SK-N-SH treated with all-trans-retinoic acid at 6 μM for 48 hours (cell line): ENCODE results near the gene UST.

ENCODE experiments used
- ATAC-seq: fragments of 200-7000 bp; cut with Tn5 transposase; 3 replicates; pipeline ENCODE4 v1.9.1; 2020; ENCODE audit warnings: mild to moderate bottlenecking, moderate library complexity
- ARNTL ChIP-seq: fragments of 450-650 bp; formaldehyde crosslinking; IDR thresholded peaks from 2 replicates; pipeline ENCODE4 v1.5.0; 2020; ENCODE audit warnings: low read depth, mild to moderate bottlenecking, moderate library complexity, borderline replicate concordance
- BACH2 ChIP-seq: fragments of 250-450 bp; sonication (Bioruptor Pico); IDR thresholded peaks from 2 replicates; pipeline ENCODE4 v1.9.0; 2021; ENCODE audit warnings: mild to moderate bottlenecking, borderline replicate concordance
- CREB5 ChIP-seq: fragments of 250-450 bp; sonication (Bioruptor Pico); IDR thresholded peaks from 2 replicates; pipeline ENCODE4 v1.5.1; 2020; ENCODE audit warnings: low read depth, mild to moderate bottlenecking, moderate library complexity
- CSDC2 ChIP-seq: fragments of 250-450 bp; sonication (Bioruptor Pico); IDR thresholded peaks from 2 replicates; pipeline ENCODE4 v1.5.0; 2020; ENCODE audit warnings: mild to moderate bottlenecking, moderate library complexity
- CSRNP3 ChIP-seq: fragments of 250-450 bp; sonication (Bioruptor Pico); IDR thresholded peaks from 2 replicates; pipeline ENCODE4 v1.5.1; 2021; ENCODE audit warnings: mild to moderate bottlenecking, moderate library complexity
- ESRRG ChIP-seq: fragments of 250-450 bp; sonication (Bioruptor Pico); IDR thresholded peaks from 2 replicates; pipeline ENCODE4 v1.6.1; 2021; ENCODE audit warnings: mild to moderate bottlenecking
- ISL1 ChIP-seq: fragments of 250-450 bp; sonication (Bioruptor Pico); IDR thresholded peaks from 2 replicates; pipeline ENCODE4 v2.1.2; 2022; ENCODE audit warnings: mild to moderate bottlenecking, moderate library complexity
- OSR1 ChIP-seq: fragments of 250-450 bp; sonication (Bioruptor Pico); IDR thresholded peaks from 2 replicates; pipeline ENCODE4 v1.8.0; 2022; ENCODE audit warnings: moderate library complexity, mild to moderate bottlenecking, inconsistent platforms
- PATZ1 ChIP-seq: fragments of 250-450 bp; sonication (Bioruptor Pico); IDR thresholded peaks from 2 replicates; pipeline ENCODE4 v1.8.0; 2020; ENCODE audit warnings: mild to moderate bottlenecking, moderate library complexity, borderline replicate concordance
- POU6F1 ChIP-seq: fragments of 250-450 bp; sonication (Bioruptor Pico); IDR thresholded peaks from 2 replicates; pipeline ENCODE4 v1.8.0; 2021; ENCODE audit warnings: low read depth, mild to moderate bottlenecking, moderate library complexity, borderline replicate concordance
- PPARA ChIP-seq: fragments of 250-450 bp; sonication (Bioruptor Pico); IDR thresholded peaks from 2 replicates; pipeline ENCODE4 v1.5.0; 2020; ENCODE audit warnings: mild to moderate bottlenecking, borderline replicate concordance
- RARB ChIP-seq: fragments of 250-450 bp; sonication (Bioruptor Pico); IDR thresholded peaks from 2 replicates; pipeline ENCODE4 v1.8.0; 2021; ENCODE audit warnings: mild to moderate bottlenecking, moderate library complexity
- SNAI2 ChIP-seq: fragments of 250-450 bp; sonication (Bioruptor Pico); IDR thresholded peaks from 2 replicates; pipeline ENCODE4 v1.5.0; 2020; ENCODE audit warnings: mild to moderate bottlenecking, moderate library complexity
- TCF4 ChIP-seq: fragments of 250-450 bp; sonication (Bioruptor Pico); IDR thresholded peaks from 2 replicates; pipeline ENCODE4 v1.8.0; 2021; ENCODE audit warnings: mild to moderate bottlenecking, moderate library complexity, borderline replicate concordance
- TSHZ2 ChIP-seq: fragments of 250-450 bp; sonication (Bioruptor Pico); IDR thresholded peaks from 2 replicates; pipeline ENCODE4 v1.5.0; 2020; ENCODE audit warnings: mild to moderate bottlenecking, moderate library complexity
- ZC3H10 ChIP-seq: fragments of 250-450 bp; sonication (Bioruptor Pico); IDR thresholded peaks from 2 replicates; pipeline ENCODE4 v1.5.1; 2021; ENCODE audit warnings: mild to moderate bottlenecking, moderate library complexity
- ZFP3 ChIP-seq: fragments of 250-450 bp; sonication (Bioruptor Pico); IDR thresholded peaks from 2 replicates; pipeline ENCODE4 v1.5.0; 2020; ENCODE audit warnings: mild to moderate bottlenecking, moderate library complexity
- ZFP30 ChIP-seq: fragments of 450-650 bp; formaldehyde crosslinking; IDR thresholded peaks from 2 replicates; pipeline ENCODE4 v1.5.0; 2022; ENCODE audit warnings: mild to moderate bottlenecking, moderate library complexity
- ZNF70 ChIP-seq: fragments of 450-650 bp; formaldehyde crosslinking; IDR thresholded peaks from 2 replicates; pipeline ENCODE4 v1.5.0; 2020; ENCODE audit warnings: mild to moderate bottlenecking, moderate library complexity
- ZNF8 ChIP-seq: fragments of 450-650 bp; formaldehyde crosslinking; IDR thresholded peaks from 2 replicates; pipeline ENCODE4 v1.5.0; 2020; ENCODE audit warnings: mild to moderate bottlenecking, moderate library complexity

Gene UST

GRCh38 chr6:148972481-148972880 is 225.7 kb downstream of the UST start (continued):
- TF ChIP-seq ZNF8 (CRISPR knock-in tag) (no peak), CREB5 (CRISPR knock-in tag) (no peak), CSDC2 (CRISPR knock-in tag) (no peak), ARNTL (CRISPR knock-in tag) (no peak)

- peak; percentile 83 for ATAC-seq
- TF ChIP-seq ISL1 (CRISPR knock-in tag): no peak
- no peak for TF ChIP-seq ZNF8 (CRISPR knock-in tag)
- TF ChIP-seq CSRNP3 (CRISPR knock-in tag): no peak
- no peak for TF ChIP-seq CREB5 (CRISPR knock-in tag)
- no peak for TF ChIP-seq BACH2 (CRISPR knock-in tag)
- TF ChIP-seq OSR1 (CRISPR knock-in tag): no peak
- no peak for TF ChIP-seq CSDC2 (CRISPR knock-in tag)
- TF ChIP-seq ZFP3 (CRISPR knock-in tag): no peak
- TF ChIP-seq ARNTL (CRISPR knock-in tag): no peak
- TF ChIP-seq RARB: no peak
- no peak for TF ChIP-seq ZC3H10 (CRISPR knock-in tag)
- no peak for TF ChIP-seq TCF4 (CRISPR knock-in tag)
- no peak for TF ChIP-seq TSHZ2 (CRISPR knock-in tag)
- TF ChIP-seq PPARA (CRISPR knock-in tag): no peak
- TF ChIP-seq ESRRG (CRISPR knock-in tag): no peak
Observed at GRCh38 chr6:148973538-148974208, 226.8 kb downstream of the UST start.

- no peak for ATAC-seq
- TF ChIP-seq TSHZ2 (CRISPR knock-in tag): no peak
- no peak for TF ChIP-seq ZFP3 (CRISPR knock-in tag)
- TF ChIP-seq CREB5 (CRISPR knock-in tag): no peak
- no peak for TF ChIP-seq CSDC2 (CRISPR knock-in tag)
- no peak for TF ChIP-seq RARB
- TF ChIP-seq ZC3H10 (CRISPR knock-in tag): no peak
- no peak for TF ChIP-seq SNAI2 (CRISPR knock-in tag)
- TF ChIP-seq ARNTL (CRISPR knock-in tag): no peak
- TF ChIP-seq PATZ1 (CRISPR knock-in tag): no peak
- TF ChIP-seq POU6F1 (CRISPR knock-in tag): no peak
- TF ChIP-seq ESRRG (CRISPR knock-in tag): no peak
- no peak for TF ChIP-seq ZNF70 (CRISPR knock-in tag)
- no peak for TF ChIP-seq ZNF8 (CRISPR knock-in tag)
- TF ChIP-seq ZFP30: no peak
Observed at GRCh38 chr6:148974351-148974750, 227.5 kb downstream of the UST start.
